ENCODE measurements around the gene TKT.

- no peak for TF ChIP-seq CTCF (IDR thresholded peaks at IDR 0.05)
- no peak for TF ChIP-seq POLR2AphosphoS5 (IDR thresholded peaks at IDR 0.05)
- TF ChIP-seq POLR2A (IDR thresholded peaks at IDR 0.05) = no peak
Measured at GRCh38 chr3:53303957-53304356, 48.1 kb upstream of the TKT start.

Data from upper lobe of left lung (tissue), 4 donors.